ENCODE data around the gene EYS.

- TF ChIP-seq POLR2A (IDR thresholded peaks at IDR 0.05) (no peak), CTCF (IDR thresholded peaks at IDR 0.05) (no peak)
Measured at GRCh38 chr6:64266351-64266821, 1440.6 kb downstream of the EYS start.

All from gastroesophageal sphincter (tissue), 3 donors.